ENCODE measurements around the gene VMP1.
A peak's percentile ranks its signal among the peaks of the same experiment; 100 is the strongest.
"Not testable (repeated sequence)": the region's sequence is repeated elsewhere in the genome, so short reads cannot be mapped to it uniquely, and the experiment has no call there.

VMP1 gene

DNA sequence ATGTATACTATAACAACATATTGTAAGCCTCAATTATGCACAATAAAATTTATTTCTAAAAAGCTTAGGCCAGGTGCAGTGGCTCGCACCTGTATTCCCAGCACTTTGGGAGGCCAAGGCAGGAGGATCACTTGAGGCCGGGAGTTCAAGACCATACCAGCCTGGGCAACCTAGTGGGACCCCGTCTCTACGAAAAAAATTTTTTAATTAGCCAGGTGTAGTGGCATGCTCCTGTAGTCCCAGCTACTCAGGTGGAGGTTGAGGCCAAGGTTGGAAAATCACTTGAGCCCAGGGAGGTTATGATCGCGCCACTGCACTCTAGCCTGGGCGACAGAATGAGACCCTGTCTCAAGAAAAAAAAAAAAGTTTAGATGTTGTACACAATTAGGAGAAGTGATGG, 45.5 kb downstream of the VMP1 start:
- no peak overlapping the region for H3K27ac ChIP-seq (replicated peaks)
- TF ChIP-seq, protein P1, sequence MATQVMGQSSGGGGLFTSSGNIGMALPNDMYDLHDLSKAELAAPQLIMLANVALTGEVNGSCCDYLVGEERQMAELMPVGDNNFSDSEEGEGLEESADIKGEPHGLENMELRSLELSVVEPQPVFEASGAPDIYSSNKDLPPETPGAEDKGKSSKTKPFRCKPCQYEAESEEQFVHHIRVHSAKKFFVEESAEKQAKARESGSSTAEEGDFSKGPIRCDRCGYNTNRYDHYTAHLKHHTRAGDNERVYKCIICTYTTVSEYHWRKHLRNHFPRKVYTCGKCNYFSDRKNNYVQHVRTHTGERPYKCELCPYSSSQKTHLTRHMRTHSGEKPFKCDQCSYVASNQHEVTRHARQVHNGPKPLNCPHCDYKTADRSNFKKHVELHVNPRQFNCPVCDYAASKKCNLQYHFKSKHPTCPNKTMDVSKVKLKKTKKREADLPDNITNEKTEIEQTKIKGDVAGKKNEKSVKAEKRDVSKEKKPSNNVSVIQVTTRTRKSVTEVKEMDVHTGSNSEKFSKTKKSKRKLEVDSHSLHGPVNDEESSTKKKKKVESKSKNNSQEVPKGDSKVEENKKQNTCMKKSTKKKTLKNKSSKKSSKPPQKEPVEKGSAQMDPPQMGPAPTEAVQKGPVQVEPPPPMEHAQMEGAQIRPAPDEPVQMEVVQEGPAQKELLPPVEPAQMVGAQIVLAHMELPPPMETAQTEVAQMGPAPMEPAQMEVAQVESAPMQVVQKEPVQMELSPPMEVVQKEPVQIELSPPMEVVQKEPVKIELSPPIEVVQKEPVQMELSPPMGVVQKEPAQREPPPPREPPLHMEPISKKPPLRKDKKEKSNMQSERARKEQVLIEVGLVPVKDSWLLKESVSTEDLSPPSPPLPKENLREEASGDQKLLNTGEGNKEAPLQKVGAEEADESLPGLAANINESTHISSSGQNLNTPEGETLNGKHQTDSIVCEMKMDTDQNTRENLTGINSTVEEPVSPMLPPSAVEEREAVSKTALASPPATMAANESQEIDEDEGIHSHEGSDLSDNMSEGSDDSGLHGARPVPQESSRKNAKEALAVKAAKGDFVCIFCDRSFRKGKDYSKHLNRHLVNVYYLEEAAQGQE (IDR thresholded peaks at IDR 0.05; ENCODE audit: insufficient replicate concordance, low read depth) = no peak
- TF ChIP-seq POLR2AphosphoS5 (IDR thresholded peaks at IDR 0.05; ENCODE audit: low read depth) (no peak), GABPA (IDR thresholded peaks at IDR 0.05; ENCODE audit: low read depth) (no peak), SPI1 (IDR thresholded peaks at IDR 0.05; ENCODE audit: borderline replicate concordance, low read depth) (no peak)
- TF ChIP-seq, protein P2, sequence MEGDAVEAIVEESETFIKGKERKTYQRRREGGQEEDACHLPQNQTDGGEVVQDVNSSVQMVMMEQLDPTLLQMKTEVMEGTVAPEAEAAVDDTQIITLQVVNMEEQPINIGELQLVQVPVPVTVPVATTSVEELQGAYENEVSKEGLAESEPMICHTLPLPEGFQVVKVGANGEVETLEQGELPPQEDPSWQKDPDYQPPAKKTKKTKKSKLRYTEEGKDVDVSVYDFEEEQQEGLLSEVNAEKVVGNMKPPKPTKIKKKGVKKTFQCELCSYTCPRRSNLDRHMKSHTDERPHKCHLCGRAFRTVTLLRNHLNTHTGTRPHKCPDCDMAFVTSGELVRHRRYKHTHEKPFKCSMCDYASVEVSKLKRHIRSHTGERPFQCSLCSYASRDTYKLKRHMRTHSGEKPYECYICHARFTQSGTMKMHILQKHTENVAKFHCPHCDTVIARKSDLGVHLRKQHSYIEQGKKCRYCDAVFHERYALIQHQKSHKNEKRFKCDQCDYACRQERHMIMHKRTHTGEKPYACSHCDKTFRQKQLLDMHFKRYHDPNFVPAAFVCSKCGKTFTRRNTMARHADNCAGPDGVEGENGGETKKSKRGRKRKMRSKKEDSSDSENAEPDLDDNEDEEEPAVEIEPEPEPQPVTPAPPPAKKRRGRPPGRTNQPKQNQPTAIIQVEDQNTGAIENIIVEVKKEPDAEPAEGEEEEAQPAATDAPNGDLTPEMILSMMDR (IDR thresholded peaks at IDR 0.05; ENCODE audit: insufficient read depth, low read length) = no peak
- no peak overlapping the region for H3K4me3 ChIP-seq (replicated peaks; ENCODE audit: insufficient read depth, low read length)
- no peak for DNase-seq (ENCODE audit: low read depth in 1 of 2, low spot score in 1 of 2)
- H3K27me3 ChIP-seq (ENCODE audit: insufficient read depth, poor library complexity, severe bottlenecking) = no peaks in the 10 kb centered on the region

DNA sequence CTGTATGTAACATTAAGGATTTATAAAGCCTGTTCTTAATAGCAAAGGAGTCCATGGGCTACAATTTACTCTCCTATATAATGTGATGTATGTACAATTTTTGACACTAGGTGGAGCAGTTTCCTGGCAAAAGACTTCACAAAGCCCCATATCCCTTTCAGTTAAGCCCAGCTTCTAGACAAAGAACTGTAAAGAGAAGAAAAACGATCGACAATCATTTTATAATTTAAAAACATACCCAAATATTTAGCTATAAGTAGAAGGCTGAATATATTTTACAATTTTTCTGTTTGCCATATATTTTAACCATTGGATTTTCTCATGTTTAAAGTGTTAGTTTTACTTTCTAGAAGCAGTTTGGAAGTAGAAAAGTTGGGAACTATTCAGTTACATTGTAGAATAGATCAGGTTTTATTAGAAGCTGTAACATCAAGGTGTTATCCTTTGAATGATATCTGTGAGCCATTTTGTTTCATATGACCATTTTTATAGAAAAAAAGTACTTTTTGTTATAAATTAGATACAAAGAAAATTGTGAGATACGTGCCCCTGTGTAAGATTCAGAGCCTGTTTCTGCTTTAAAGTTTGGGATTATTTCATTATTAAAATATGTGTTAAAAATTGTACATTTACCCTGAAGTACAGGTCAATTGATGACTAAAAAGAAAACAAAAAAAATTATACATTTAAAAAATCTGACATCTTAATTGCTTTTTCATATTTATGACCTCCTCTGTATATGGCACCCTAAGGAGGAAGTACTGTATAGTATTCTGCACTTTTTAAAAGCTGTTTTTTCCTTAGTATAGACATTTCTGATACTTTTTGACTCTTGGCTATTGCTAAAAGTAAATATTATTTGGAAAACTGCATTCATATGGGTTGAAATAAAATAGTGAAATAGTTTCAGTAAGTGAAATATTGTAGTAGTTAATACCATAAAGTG, 46.3 kb downstream of the VMP1 start:
- no peak overlapping the region for H3K4me3 ChIP-seq (replicated peaks; ENCODE audit: insufficient read depth, low read length)
- H3K27ac ChIP-seq (replicated peaks) = peak overlapping the region; percentile 15; the same call in 1 of the 2 replicates
- TF ChIP-seq, protein P2 (IDR thresholded peaks at IDR 0.05; ENCODE audit: insufficient read depth, low read length) = peak; percentile 36
- TF ChIP-seq, protein P1 (IDR thresholded peaks at IDR 0.05; ENCODE audit: insufficient replicate concordance, low read depth) = no peak
- peak; percentile 36 to 58 for DNase-seq (ENCODE audit: low read depth in 1 of 2, low spot score in 1 of 2)
- H3K27me3 ChIP-seq (ENCODE audit: insufficient read depth, poor library complexity, severe bottlenecking) = no peaks in the 10 kb centered on the region

DNA sequence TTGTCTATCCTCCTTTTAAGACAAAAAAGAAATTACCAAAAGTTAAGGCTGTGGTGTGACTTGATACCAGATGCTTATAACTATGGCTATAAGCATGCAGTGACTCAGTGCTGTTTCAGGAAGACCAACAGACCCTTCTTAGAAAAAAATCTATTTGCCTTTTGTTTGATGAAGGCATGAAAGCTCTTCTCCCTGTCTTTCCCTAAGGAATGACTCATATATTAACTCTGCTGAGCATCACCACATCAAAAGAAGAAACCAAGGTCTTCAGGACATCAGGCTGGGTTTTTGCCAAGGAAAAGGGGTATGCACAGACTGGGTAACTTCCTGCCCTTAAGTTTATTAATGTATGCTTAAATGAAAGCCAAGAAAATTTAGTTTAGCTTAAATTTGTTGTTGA, 47.1 kb downstream of the VMP1 start:
- H3K4me3 ChIP-seq (replicated peaks; ENCODE audit: insufficient read depth, low read length) = no peak overlapping the region
- H3K27me3 ChIP-seq (ENCODE audit: insufficient read depth, poor library complexity, severe bottlenecking) = no peaks in the 10 kb centered on the region
- TF ChIP-seq SPI1 (IDR thresholded peaks at IDR 0.05; ENCODE audit: borderline replicate concordance, low read depth) (no peak), POLR2AphosphoS5 (IDR thresholded peaks at IDR 0.05; ENCODE audit: low read depth) (no peak)
- H3K27ac ChIP-seq (replicated peaks) = peak overlapping the region; percentile 15; the same call in 1 of the 2 replicates
- no peak for DNase-seq (ENCODE audit: low read depth in 1 of 2, low spot score in 1 of 2)

DNA sequence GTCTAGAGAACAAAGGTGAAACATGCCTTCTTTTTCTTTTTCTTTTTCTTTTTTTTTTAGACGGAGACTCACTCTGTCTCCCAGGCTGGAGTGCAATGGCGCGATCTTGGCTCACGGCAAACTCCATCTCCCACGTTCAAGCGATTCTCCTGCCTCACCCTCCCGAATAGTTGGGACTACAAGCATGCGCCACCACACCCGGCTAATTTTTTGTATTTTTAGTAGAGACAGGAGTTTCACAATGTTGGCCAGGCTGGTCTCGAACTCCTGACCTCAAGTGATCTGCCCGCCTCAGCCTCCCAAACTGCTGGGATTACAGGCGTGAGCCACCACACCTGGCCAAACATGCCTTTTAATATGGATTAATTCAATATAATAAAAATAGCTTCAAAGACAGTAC, 47.6 kb downstream of the VMP1 start:
- DNase-seq (ENCODE audit: low read depth in 1 of 2, low spot score in 1 of 2); H3K27ac ChIP-seq (replicated peaks); H3K4me3 ChIP-seq (replicated peaks; ENCODE audit: insufficient read depth, low read length): not testable (repeated sequence)

More for the DNA sequence above, 47.6 kb downstream of the VMP1 start:
- not testable (repeated sequence) for H3K27me3 ChIP-seq (ENCODE audit: insufficient read depth, poor library complexity, severe bottlenecking)
